Hypothalamus (tissue), 51 donors: ENCODE measurements around the gene AMDHD2.
A peak's percentile ranks its signal among the peaks of the same experiment; 100 is the strongest.
"Not testable (repeated sequence)": the region's sequence is repeated elsewhere in the genome, so short reads cannot be mapped to it uniquely, and the experiment has no call there.

Source experiments
- DNase-seq, 51 donors: peaks; one replicate each; lab custom pipeline; 2025; lab: John Stamatoyannopoulos, UW

The AMDHD2 gene, protein sequence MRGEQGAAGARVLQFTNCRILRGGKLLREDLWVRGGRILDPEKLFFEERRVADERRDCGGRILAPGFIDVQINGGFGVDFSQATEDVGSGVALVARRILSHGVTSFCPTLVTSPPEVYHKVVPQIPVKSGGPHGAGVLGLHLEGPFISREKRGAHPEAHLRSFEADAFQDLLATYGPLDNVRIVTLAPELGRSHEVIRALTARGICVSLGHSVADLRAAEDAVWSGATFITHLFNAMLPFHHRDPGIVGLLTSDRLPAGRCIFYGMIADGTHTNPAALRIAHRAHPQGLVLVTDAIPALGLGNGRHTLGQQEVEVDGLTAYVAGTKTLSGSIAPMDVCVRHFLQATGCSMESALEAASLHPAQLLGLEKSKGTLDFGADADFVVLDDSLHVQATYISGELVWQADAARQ

GRCh38 chr16:2520097-2520783 is at the start of gene AMDHD2:
TSS of gene AMDHD2 (plus strand) at chr16:2520371. CDS start at chr16:2520459, 88 bp downstream.
- peak; percentile 35 to 90 (median 79) for DNase-seq

GRCh38 chr16:2470603-2471015 is 49.6 kb upstream of the AMDHD2 start:
- DNase-seq, result peak in 2 of 51 donors; percentile 23 to 27

DNA sequence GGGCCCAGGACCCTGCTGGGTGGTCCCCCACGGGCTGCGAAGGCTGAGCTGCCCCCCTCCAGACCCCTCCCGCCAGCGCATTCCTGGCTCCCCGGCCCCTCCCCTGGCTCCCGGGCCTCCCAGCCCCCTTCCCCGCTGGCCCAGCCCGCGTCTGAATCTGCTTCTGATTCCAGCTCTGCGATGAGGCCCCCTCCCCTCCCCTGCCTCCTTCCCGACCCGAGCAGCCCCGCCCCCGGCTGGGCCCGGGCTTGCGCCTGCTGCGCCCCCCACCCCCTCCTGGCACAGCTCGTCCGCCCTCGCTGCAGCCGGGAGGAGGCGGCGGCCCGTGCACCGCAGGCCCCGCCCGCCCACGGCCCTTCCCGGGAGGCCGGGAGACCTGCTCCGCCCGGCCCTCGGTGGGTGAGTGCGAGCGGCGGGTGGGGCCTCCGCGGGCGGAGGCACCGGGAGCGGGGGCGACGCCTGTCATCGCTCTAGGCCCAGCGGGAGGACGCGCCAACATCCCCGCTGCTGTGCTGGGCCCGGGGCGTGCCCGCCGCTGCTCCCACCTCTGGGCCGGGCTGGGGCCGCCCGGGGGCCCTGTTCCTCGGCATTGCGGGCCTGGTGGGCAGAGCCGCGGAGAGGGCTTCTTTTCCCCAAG is 49.0 kb upstream of the AMDHD2 start, which contains the start of gene NTN3:
Gene NTN3 (plus strand): TSS at position 282 of the 637 bp plus-strand sequence. CDS start 405 bp downstream, outside the sequence.
- DNase-seq, result peak in 13 of 51 donors; percentile 6 to 57 (median 34)

DNA sequence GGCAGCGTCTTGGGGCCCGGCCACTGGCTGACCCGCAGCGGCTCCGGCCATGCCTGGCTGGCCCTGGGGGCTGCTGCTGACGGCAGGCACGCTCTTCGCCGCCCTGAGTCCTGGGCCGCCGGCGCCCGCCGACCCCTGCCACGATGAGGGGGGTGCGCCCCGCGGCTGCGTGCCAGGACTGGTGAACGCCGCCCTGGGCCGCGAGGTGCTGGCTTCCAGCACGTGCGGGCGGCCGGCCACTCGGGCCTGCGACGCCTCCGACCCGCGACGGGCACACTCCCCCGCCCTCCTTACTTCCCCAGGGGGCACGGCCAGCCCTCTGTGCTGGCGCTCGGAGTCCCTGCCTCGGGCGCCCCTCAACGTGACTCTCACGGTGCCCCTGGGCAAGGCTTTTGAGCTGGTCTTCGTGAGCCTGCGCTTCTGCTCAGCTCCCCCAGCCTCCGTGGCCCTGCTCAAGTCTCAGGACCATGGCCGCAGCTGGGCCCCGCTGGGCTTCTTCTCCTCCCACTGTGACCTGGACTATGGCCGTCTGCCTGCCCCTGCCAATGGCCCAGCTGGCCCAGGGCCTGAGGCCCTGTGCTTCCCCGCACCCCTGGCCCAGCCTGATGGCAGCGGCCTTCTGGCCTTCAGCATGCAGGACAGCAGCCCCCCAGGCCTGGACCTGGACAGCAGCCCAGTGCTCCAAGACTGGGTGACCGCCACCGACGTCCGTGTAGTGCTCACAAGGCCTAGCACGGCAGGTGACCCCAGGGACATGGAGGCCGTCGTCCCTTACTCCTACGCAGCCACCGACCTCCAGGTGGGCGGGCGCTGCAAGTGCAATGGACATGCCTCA is 48.3 kb upstream of the AMDHD2 start:
- DNase-seq, result peak in 9 of 51 donors; percentile 1 to 35 (median 21)

- DNase-seq, result no peak
Observed at GRCh38 chr16:2472488-2472864, 47.7 kb upstream of the AMDHD2 start.

GRCh38 chr16:2472885-2473445 is 47.2 kb upstream of the AMDHD2 start:
- DNase-seq, result no peak

DNA sequence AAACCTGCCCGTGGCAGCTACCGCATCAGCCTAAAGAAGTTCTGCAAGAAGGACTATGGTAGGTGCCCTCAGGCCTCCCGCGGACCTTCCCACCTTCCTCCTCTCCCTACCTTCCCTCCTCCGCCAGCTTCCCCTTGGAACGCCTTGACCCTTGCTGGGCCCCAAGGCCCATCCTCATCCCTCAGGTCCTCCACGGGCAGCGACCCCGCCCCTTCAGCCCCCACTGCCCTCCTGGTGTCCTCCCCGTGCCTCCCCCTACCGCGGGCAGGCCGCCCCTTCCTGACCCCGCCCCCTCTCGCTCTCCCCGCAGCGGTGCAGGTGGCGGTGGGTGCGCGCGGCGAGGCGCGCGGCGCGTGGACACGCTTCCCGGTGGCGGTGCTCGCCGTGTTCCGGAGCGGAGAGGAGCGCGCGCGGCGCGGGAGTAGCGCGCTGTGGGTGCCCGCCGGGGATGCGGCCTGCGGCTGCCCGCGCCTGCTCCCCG is 46.7 kb upstream of the AMDHD2 start:
- peak in 2 of 51 donors; percentile 42 to 44 for DNase-seq

- DNase-seq, result peak in 38 of 51 donors; percentile 10 to 68 (median 36)
Observed at GRCh38 chr16:2473999-2474876, 45.9 kb upstream of the AMDHD2 start.

DNA sequence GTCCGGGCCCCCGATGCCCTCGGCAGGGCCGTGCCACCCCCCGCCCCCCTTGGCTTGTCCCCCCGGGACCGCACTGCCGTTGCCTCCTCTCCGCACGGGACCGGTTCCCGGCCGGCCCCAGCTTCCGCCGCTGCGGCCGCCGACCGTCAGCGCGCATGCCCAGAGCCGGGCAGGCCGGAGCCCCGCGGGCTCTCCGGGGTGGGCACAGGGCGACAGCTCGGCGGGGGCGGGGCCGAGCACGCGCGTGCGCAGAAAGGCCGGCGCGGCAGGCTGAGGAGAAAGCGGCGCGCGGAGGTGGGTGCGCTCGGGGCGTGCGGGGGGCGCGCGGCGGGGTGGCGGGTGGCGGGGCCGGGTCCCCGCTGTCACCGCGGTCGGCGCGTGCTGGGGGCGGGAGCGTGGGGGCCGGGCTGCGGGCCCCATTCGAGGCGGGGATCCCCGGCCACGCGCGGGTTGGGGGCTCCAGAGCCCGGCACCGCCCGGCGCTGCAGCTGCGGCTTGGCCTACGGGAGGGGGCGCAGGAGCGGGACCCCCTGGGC is 45.2 kb upstream of the AMDHD2 start, which contains the start of gene TBC1D24:
Gene TBC1D24 (plus strand): TSS at position 251 of the 536 bp plus-strand sequence. CDS start 21,022 bp downstream, outside the sequence.
- DNase-seq, result peak in 50 of 51 donors; percentile 33 to 92 (median 76)

GRCh38 chr16:2475413-2476344 is 44.5 kb upstream of the AMDHD2 start:
- DNase-seq, result peak in 2 of 51 donors; percentile 5 to 60

DNA sequence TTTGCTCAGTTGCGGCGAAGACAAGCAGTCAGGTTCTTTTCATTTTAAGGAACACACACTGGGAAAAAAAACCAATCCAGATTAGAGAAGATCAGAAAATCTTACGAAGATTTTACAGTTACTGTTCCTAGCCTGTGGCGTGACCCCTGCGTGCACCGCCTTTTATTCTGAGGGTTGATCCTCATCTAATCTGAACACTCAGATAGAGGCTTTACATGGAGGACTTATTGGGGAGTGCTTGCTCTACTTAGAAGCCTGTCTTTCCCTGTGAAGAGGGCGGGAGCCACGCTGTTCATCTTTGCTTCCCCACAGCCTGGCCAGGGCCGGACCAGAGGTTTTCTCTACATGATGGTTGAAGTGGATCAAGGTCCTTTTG is 43.8 kb upstream of the AMDHD2 start:
- DNase-seq, result no peak

- DNase-seq, result no peak
Observed at GRCh38 chr16:2476741-2477140, 43.4 kb upstream of the AMDHD2 start.

- no peak for DNase-seq
Observed at GRCh38 chr16:2477327-2477726, 42.8 kb upstream of the AMDHD2 start.

DNA sequence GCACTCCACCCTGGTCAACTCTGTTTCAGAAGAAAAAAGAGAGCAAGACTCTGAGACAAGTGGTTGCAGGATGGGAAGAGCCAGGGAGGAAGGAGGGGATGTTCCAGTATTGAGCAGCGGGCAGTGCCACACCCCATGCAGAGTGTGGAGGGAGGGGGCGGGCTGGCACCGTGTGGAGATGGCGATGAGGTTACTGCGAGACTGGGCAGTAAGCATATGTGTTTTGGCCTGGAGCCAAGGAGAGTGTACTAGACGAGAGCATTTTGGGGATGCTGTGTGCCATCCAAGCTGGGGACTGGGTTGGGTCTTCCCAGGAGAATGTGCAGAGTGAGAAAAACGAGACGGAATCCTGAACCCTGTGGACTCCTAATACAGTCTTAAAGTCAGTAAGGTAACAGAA is 41.9 kb upstream of the AMDHD2 start:
- no peak for DNase-seq

DNA sequence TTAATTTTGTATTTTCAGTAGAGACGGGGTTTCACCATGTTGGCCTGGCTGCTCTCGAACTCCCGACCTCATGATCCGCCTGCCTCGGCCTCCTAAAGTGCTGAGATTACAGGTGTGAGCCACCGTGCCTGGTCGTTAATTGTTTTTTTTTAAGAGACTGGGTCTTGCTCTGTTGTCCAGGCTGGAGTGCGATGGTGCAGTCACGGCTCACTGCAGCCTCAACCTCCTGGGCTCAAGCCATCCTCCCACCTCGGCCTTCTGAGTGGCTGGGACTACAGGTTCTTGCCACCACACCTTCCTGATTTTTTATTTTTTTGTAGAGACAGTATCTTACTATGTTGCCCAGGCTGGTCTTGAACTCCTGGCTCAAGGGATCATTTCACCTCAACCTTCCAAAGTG is 40.2 kb upstream of the AMDHD2 start:
- DNase-seq, result not testable (repeated sequence)

DNA sequence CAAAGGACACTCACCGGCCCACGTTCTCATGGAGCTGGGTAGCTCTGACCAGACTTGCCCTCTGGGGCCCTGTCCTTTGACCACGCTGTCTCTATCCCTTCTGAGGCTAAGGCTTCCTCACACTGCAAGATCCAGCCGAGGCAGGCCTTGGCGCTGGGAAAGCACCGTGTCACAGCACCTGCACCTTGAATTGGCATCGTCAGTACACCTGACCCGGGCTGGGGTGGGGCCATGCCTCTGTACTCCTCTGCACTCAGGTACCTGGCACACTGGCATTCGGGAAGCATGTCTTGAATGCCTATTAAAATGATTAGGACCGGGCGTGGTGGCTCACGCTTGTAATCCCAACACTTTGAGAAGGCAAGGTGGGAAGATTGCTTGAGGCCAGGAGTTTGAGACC is 39.2 kb upstream of the AMDHD2 start:
- no peak for DNase-seq

GRCh38 chr16:2481676-2482075 is 38.5 kb upstream of the AMDHD2 start:
- DNase-seq, result no peak
